ENCODE measurements around the gene RPL12.
"Not testable (repeated sequence)": the region's sequence is repeated elsewhere in the genome, so short reads cannot be mapped to it uniquely, and the experiment has no call there.

The RPL12 gene

DNA sequence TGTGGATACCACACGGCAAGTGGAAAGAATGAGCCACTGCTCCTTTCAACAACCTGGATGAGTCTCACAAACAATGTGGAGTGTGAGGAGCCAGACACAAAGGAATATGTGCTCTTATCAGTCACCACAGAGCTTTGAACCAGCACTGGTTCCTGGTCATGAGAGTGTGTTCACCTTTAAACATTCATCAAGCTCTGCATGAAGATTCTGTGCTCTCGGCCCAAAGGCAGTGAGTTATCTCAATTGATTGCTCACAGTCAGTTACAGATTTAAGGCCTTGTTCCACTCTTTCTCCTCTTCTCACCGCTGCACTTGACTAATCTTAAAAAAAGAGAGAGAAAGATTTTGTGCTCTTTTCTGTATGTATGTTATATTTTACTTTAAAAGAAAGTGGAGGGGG is 19.5 kb upstream of the RPL12 start:
- DNase-seq (ENCODE audit: low spot score): no peak
- no peak for FAIRE-seq

- DNase-seq (ENCODE audit: low spot score) (no peak), FAIRE-seq (no peak)
Observed at GRCh38 chr9:127467621-127468020, 16.4 kb upstream of the RPL12 start.

GRCh38 chr9:127466407-127466917 is 15.3 kb upstream of the RPL12 start:
- not testable (repeated sequence) for DNase-seq (ENCODE audit: low spot score)

GRCh38 chr9:127463911-127464310 is 12.7 kb upstream of the RPL12 start:
- no peak for FAIRE-seq

More at GRCh38 chr9:127466407-127466917, 15.3 kb upstream of the RPL12 start:
- FAIRE-seq: not testable (repeated sequence)

GRCh38 chr9:127463382-127463781 is 12.2 kb upstream of the RPL12 start:
- FAIRE-seq (no peak), DNase-seq (ENCODE audit: low spot score) (no peak)

More at GRCh38 chr9:127463911-127464310, 12.7 kb upstream of the RPL12 start:
- no peak for DNase-seq (ENCODE audit: low spot score)

- FAIRE-seq (no peak), DNase-seq (ENCODE audit: low spot score) (no peak)
Observed at GRCh38 chr9:127458921-127459320, 7.7 kb upstream of the RPL12 start.

DNA sequence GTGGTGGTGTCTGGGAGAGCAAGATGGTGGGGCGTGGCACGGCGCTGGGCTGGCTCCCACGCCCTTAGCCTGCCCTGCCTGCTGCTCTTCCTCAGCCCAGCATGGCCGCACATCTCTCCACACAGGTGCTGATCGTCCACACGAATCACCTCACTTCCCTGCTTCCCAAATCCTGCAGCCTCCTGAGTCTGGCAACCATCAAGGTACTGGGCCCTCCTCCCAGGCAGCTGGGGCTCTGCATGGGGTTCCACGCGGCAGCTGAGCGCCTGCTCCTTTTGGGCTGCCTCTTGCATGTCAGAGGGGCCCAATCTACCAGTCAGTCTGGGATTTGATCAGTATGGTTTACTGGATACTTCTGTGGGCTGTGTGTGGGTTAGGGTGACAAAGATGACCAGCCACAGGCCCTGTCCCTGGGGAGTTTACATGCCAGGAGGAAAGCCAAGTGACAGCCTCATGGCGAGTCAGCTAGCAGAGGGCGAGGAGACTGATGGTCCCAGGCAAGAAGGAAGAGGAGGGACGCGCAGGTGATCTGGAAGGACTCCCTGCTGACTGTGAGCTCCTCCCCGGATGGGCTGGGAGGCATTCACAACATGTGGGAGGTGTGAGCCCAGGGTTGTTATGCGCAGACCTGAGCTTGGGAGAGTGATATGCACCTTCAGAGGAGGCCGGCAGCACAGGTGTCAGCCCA is 6.1 kb upstream of the RPL12 start:
- FAIRE-seq (no peak), DNase-seq (ENCODE audit: low spot score) (peak; percentile 50)

DNA sequence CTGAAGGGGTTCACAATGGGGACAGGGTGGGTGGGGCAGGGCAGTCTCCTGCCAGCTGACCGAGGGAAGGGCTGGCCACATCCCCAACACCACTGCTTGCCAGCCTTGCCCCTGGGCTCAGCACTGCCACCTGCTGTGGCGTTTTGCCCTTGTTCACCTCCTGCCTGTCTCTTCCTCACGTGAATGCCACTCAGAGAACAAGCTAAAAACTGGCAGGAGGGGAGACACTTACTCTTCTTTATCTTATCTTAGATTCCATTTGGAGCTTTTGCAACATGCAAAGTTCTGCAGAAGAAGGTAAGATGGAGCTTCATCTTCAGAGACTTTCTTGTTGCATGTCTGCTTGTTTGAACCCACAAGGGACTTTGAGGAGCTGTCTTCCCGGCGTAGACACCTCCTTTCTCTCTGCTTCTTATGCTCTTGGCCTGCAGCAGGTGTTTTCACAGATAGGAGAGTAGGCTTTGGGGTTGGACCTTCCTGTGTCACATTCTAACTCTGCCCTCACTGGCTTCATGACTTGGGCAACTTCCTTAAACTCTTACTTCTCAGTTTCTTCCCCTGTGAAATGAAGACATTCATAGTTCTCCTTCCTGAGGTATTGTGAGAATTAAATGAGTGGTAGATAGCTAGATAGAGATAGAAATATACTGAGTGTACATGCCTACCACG is 4.3 kb upstream of the RPL12 start:
- no peak for FAIRE-seq

DNA sequence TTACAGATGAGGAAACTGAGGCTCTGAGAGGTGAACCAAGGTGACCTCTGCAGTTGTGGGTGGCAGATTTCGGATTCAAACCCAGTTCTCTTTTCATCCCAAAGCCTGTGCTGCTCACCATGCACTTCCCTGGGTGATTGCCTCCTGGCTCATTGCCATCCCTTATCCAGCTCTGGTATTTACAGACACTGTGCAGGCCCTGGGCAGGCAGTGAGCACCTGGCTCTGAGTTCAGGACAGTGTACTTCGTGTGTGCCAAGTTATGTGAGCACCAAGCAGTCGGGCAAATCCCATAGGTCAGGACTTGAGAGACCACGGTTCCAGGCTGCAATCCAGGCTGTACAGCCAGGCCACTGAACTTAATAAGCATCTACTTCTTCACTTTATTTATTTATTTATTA is 1.5 kb upstream of the RPL12 start:
- no peak for DNase-seq (ENCODE audit: low spot score)
- FAIRE-seq: no peak

More for the DNA sequence above, 4.3 kb upstream of the RPL12 start:
- no peak for DNase-seq (ENCODE audit: low spot score)

- FAIRE-seq: no peak
Observed at GRCh38 chr9:127451858-127452656, 851 bp upstream of the RPL12 start.

DNA sequence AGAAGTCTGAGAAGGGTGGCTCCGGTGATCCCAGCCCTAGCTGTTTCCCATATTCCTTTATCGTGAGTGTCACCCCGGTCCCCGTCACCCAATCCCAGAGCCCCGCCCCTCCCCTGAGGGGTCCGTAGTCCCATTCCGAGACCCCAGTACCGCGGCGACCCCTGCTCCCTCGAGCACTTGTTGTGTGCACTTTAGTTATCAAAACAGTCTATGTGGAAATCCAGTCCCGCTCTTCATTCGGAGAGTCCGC is 327 bp upstream of the RPL12 start:
- DNase-seq (ENCODE audit: low spot score) (no peak), FAIRE-seq (no peak)

More at GRCh38 chr9:127451858-127452656, 851 bp upstream of the RPL12 start:
- peak; percentile 37 for DNase-seq (ENCODE audit: low spot score)

GRCh38 chr9:127450243-127450760 is 904 bp downstream of the RPL12 start:
- DNase-seq (ENCODE audit: low spot score) (peak; percentile 14), FAIRE-seq (no peak)

GRCh38 chr9:127449332-127449966 is 1.8 kb downstream of the RPL12 start:
- FAIRE-seq: no peak
- peak; percentile 10 for DNase-seq (ENCODE audit: low spot score)

GRCh38 chr9:127448112-127448805 is 2.9 kb downstream of the RPL12 start:
- no peak for FAIRE-seq
- DNase-seq (ENCODE audit: low spot score): no peak

DNA sequence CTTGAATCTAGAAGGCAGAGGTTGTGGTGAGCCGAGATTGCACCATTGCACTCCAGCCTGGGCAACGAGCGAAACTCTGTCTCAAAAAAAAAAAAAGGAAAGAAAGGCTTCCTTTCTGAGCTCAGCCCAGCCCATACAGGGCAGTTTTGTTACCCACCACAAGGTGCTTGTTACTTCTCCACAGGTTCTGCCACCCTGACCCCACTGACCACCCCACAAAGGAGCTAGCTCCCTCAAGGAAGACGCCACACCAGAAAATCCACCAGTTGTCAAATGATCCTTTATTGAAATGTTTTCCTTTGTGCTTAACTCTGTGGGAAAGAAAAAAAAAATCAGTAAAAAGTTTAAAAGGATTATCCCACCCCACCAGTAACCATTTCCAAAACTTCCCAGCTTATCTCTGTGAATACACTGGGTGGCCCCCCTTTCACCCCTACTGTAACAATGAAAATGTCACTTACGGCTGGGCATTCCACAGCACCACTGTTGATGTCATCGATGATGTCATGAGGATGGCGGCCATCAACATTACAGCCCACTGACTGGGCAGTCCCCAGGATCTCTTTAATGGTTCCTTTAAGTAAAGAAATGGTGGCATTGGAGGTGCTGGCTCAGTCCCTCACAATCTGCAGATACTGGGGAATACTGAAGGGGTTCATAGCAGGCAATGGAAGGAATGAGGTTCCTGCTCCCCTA is 3.6 kb downstream of the RPL12 start:
- FAIRE-seq (no peak), DNase-seq (ENCODE audit: low spot score) (peak; percentile 13)

- FAIRE-seq (no peak), DNase-seq (ENCODE audit: low spot score) (peak; percentile 29)
Observed at GRCh38 chr9:127446713-127447415, 4.3 kb downstream of the RPL12 start.

GRCh38 chr9:127445851-127446712 is 5.1 kb downstream of the RPL12 start:
- FAIRE-seq (no peak), DNase-seq (ENCODE audit: low spot score) (peak; percentile 29)
